COLO668 (cell line): ENCODE data around the gene EXOC3L4.
"Not testable (repeated sequence)": the region's sequence is repeated elsewhere in the genome, so short reads cannot be mapped to it uniquely, and the experiment has no call there.

Experiments
- DNase-seq: peaks from one replicate; lab custom pipeline; 2025; ENCODE audit not compliant: unreplicated experiment; lab: John Stamatoyannopoulos, UW

EXOC3L4 gene

GRCh38 chr14:103146141-103146709 is 51.7 kb downstream of the EXOC3L4 start:
- DNase-seq: no peak

- no peak for DNase-seq
Measured at GRCh38 chr14:103149351-103150237, 55.1 kb downstream of the EXOC3L4 start.

- DNase-seq: no peak
Measured at GRCh38 chr14:103151270-103151945, 56.9 kb downstream of the EXOC3L4 start.

GRCh38 chr14:103155010-103155409 is 60.5 kb downstream of the EXOC3L4 start:
- DNase-seq: no peak

- DNase-seq: not testable (repeated sequence)
Measured at GRCh38 chr14:103155416-103155815, 60.9 kb downstream of the EXOC3L4 start.

- no peak for DNase-seq
Measured at GRCh38 chr14:103155826-103156394, 61.4 kb downstream of the EXOC3L4 start.

GRCh38 chr14:103156651-103157378 is 62.3 kb downstream of the EXOC3L4 start:
- DNase-seq: no peak

- no peak for DNase-seq
Measured at GRCh38 chr14:103157969-103158368, 63.4 kb downstream of the EXOC3L4 start.

- no peak for DNase-seq
Measured at GRCh38 chr14:103158688-103159087, 64.2 kb downstream of the EXOC3L4 start.
